OCI-LY3 (cell line): ENCODE measurements around the gene HLA-DRB5.

Experiments
- H2AFZ ChIP-seq: fragments of 200-600, 300-600 bp; shearing (Covaris generic); 2 replicates; pipeline ENCODE4 v1.6.0; 2014; ENCODE audit warnings: antibody characterized with exemption, low read depth, low read length
- H3K27ac ChIP-seq: fragments of 200-600, 300-600 bp; sonication (generic); 2 replicates; pipeline ENCODE4 v1.5.1; 2014; ENCODE audit warnings: mild to moderate bottlenecking, low read length, moderate library complexity, mixed read lengths
- H3K27me3 ChIP-seq: fragments of 200-600, 300-600 bp; sonication (generic); 2 replicates; pipeline ENCODE4 v1.6.1; 2014; ENCODE audit warnings: low read depth, low read length, mixed read lengths
- H3K36me3 ChIP-seq: fragments of 200-600, 300-600 bp; sonication (generic); replicated peaks from 2 replicates; pipeline ENCODE3; 2014; ENCODE audit warnings: low read depth, low read length, mixed read lengths
- H3K4me1 ChIP-seq: fragments of 300-600, 200-600 bp; sonication (generic); 2 replicates; pipeline ENCODE4 v1.6.1; 2014; ENCODE audit warnings: low read length, mixed read lengths
- H3K4me2 ChIP-seq: fragments of 200-600, 300-600 bp; sonication (generic); 2 replicates; pipeline ENCODE4 v1.6.1; 2014; ENCODE audit warnings: low read length, mixed read lengths
- H3K4me3 ChIP-seq: fragments of 300-600, 200-600 bp; sonication (generic); 2 replicates; pipeline ENCODE4 v1.5.1; 2014; ENCODE audit warnings: antibody characterized with exemption, mild to moderate bottlenecking, low read length, moderate library complexity
- H3K79me2 ChIP-seq: fragments of 300-600, 200-600 bp; shearing (Covaris generic); 2 replicates; pipeline ENCODE4 v1.6.1; 2014; ENCODE audit warnings: mild to moderate bottlenecking, low read length, mixed read lengths
- H3K9ac ChIP-seq: fragments of 300-600, 200-600 bp; shearing (Covaris generic); 2 replicates; pipeline ENCODE4 v1.6.0; 2014; ENCODE audit warnings: mild to moderate bottlenecking, low read length, moderate library complexity
- H3K9me3 ChIP-seq: fragments of 200-600, 300-600 bp; shearing (Covaris generic); 2 replicates; pipeline ENCODE4 v1.6.1; 2014; ENCODE audit warnings: low read length, mixed read lengths; ENCODE audit not compliant: insufficient read depth
- H4K20me1 ChIP-seq: fragments of 200-600, 300-600 bp; sonication (generic); 2 replicates; pipeline ENCODE4 v1.6.1; 2016; ENCODE audit warnings: low read length, mixed read lengths; ENCODE audit not compliant: insufficient read depth
- EZH2phosphoT487 ChIP-seq: fragments of 200-600 bp; shearing (Covaris generic); IDR thresholded peaks from 2 replicates; pipeline ENCODE4 v1.6.1; 2018; ENCODE audit warnings: antibody characterized with exemption, mixed run types, low read depth
- TF ChIP-seq, protein P1 (sequence below): fragments of 200-600, 300-600 bp; sonication (generic); IDR thresholded peaks from 2 replicates; pipeline ENCODE4 v1.5.1; 2014; ENCODE audit warnings: antibody characterized with exemption, low read length, low read depth

Gene HLA-DRB5

DNA sequence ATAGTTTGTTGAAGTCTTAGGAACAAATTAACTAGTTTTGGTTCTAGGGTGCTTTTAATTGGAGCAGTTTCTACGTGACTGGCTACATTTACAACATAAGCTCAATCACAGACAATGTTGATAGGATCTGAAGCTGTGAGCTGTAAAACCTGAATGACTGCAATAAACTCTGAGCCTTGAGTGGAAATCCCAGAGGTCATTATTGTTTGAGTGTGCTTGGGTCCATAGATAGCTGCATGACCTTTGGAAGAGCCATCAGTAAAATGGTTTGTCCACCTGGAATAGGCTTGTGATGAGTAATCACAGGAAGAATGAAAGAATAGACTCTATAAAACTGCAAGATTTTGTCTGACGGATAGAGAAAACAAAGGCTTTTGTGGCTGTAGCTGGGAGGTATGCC is 32.9 kb upstream of the HLA-DRB5 start:
- Histone ChIP-seq H4K20me1 (peaks cover 6% of the 10 kb centered on the region), H3K4me3 (no peak overlapping the region), H2AFZ (no peak overlapping the region)

DNA sequence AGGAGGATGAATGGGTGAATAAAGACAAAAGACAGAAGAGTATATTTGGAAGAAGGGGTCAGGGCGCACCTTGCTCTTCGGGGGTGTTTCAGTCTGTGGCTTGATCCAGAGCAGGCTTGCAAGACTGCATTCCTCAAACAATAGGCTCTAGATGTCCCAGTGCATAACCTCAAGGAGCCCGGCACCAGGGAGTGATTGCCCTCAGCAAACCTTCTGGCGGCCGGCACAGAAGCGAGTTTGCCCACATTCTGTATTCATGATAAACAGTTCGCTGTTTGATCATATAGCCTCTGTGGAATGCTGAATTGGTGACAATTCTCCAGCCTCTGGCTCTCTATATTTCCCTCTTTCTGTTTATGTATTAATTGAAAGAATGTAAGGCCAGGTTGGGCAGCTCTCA is 29.7 kb upstream of the HLA-DRB5 start:
- Histone ChIP-seq H3K79me2 (peaks cover 9% of the 10 kb centered on the region), H4K20me1 (peaks cover 6% of the 10 kb centered on the region), H3K9me3 (no peaks in the 10 kb centered on the region), H3K27me3 (no peaks in the 10 kb centered on the region), H3K4me1 (no peaks in the 10 kb centered on the region), H3K9ac (no peak overlapping the region), H3K4me3 (no peak overlapping the region), H3K36me3 (no peaks in the 10 kb centered on the region), H3K4me2 (no peak overlapping the region), H3K27ac (no peak overlapping the region), H2AFZ (no peak overlapping the region)
- TF ChIP-seq, protein P1, sequence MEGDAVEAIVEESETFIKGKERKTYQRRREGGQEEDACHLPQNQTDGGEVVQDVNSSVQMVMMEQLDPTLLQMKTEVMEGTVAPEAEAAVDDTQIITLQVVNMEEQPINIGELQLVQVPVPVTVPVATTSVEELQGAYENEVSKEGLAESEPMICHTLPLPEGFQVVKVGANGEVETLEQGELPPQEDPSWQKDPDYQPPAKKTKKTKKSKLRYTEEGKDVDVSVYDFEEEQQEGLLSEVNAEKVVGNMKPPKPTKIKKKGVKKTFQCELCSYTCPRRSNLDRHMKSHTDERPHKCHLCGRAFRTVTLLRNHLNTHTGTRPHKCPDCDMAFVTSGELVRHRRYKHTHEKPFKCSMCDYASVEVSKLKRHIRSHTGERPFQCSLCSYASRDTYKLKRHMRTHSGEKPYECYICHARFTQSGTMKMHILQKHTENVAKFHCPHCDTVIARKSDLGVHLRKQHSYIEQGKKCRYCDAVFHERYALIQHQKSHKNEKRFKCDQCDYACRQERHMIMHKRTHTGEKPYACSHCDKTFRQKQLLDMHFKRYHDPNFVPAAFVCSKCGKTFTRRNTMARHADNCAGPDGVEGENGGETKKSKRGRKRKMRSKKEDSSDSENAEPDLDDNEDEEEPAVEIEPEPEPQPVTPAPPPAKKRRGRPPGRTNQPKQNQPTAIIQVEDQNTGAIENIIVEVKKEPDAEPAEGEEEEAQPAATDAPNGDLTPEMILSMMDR: no peak
- TF ChIP-seq EZH2phosphoT487: no peak

More for the DNA sequence above, 32.9 kb upstream of the HLA-DRB5 start:
- Histone ChIP-seq H3K36me3 (no peaks in the 10 kb centered on the region), H3K27ac (no peak overlapping the region), H3K79me2 (peaks cover 9% of the 10 kb centered on the region), H3K4me2 (no peak overlapping the region), H3K9ac (no peak overlapping the region), H3K27me3 (no peaks in the 10 kb centered on the region), H3K9me3 (no peaks in the 10 kb centered on the region), H3K4me1 (no peaks in the 10 kb centered on the region)
- TF ChIP-seq EZH2phosphoT487: no peak
- TF ChIP-seq, protein P1: no peak

- Histone ChIP-seq H3K27me3 (no peaks in the 10 kb centered on the region), H3K4me2 (no peak overlapping the region), H3K4me1 (no peaks in the 10 kb centered on the region), H3K36me3 (no peaks in the 10 kb centered on the region), H3K9ac (no peak overlapping the region), H3K9me3 (no peaks in the 10 kb centered on the region), H2AFZ (no peak overlapping the region), H3K4me3 (no peak overlapping the region), H3K79me2 (peaks cover 9% of the 10 kb centered on the region), H4K20me1 (peaks cover 6% of the 10 kb centered on the region), H3K27ac (no peak overlapping the region)
- TF ChIP-seq, protein P1: no peak
- TF ChIP-seq EZH2phosphoT487: no peak
Measured at GRCh38 chr6:32558426-32559057, 28.5 kb upstream of the HLA-DRB5 start.

DNA sequence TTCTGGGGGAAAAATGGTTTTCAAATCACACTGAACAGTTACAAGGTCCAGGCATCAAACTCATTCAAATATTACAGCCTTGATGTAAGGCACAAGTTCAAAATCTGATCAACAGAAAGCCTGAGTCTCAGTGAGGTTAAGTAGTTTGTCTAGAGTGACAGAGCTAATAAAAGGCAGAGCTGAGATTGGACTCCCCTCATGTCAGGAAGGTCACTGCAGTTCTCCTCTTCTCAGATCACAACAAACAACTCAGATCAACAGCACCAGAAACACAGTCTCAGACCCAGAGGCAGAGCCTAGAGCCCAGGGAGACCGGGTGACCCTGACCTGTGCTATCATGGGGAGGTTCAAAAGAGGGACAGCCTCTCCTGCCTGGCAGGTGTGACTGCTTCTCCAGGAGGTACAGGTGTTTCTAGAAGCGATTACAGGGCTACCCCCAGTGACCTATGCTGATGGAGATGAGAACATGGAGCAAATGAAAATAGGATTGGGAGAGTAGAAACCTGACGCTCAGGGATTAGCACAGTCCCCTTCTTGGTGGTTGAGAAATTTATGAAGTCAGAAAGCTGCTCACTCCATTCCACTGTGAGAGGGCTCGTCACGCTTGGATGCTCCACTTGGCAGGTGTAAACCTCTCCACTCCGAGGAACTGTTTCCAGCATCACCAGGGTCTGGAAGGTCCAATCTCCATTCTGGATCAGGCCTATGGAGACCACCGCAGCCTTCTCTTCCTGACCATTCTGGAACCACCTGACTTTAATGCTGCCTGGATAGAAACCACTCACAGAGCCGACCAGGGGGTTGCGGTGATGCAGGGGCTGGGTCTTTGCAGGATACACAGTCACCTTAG is 24.3 kb upstream of the HLA-DRB5 start:
- Histone ChIP-seq H3K4me2 (no peak overlapping the region), H3K9ac (no peak overlapping the region), H4K20me1 (peaks cover 6% of the 10 kb centered on the region), H3K4me1 (no peaks in the 10 kb centered on the region), H3K9me3 (no peaks in the 10 kb centered on the region), H3K4me3 (no peak overlapping the region), H3K27me3 (no peaks in the 10 kb centered on the region), H3K27ac (no peak overlapping the region), H3K79me2 (peaks cover 9% of the 10 kb centered on the region), H2AFZ (no peak overlapping the region), H3K36me3 (no peaks in the 10 kb centered on the region)
- TF ChIP-seq, protein P1: no peak
- TF ChIP-seq EZH2phosphoT487: no peak
